OCI-LY7 (cell line): ENCODE results near the gene RNF13. TPM values are rescaled to one million over a fixed set of nuclear protein-coding genes. Genes with fewer than 3 reads are reported as not detected.

Experiments
- BruUV-seq: library from RNA; stranded (reverse); fragments of 400-500 nt; replicated peaks from 2 replicates; lab custom pipeline; 2021; lab: Mats Ljungman, UMichigan
- CTCF ChIA-PET: fragments of 300-600 bp; sonication (Branson Sonifier 250); formaldehyde crosslinking; loops from one replicate; lab custom pipeline; 2022; ENCODE audit warnings: antibody characterized with exemption; ENCODE audit not compliant: unreplicated experiment; lab: Charles Lee
- POLR2A ChIA-PET: fragments of 300-600 bp; sonication (Branson Sonifier 250); formaldehyde crosslinking; loops from one replicate; lab custom pipeline; 2022; ENCODE audit warnings: antibody characterized with exemption; lab: Charles Lee
- DNase-seq: peaks from one replicate; pipeline ENCODE4 v3.0.0-alpha.2; 2015; ENCODE audit warnings: low spot score
- H2AFZ ChIP-seq: fragments of 200-600 bp; sonication (generic), shearing (Covaris generic); 2 replicates; pipeline ENCODE4 v1.6.1; 2014; ENCODE audit warnings: mild to moderate bottlenecking, antibody characterized with exemption, low read length, moderate library complexity
- H3K27ac ChIP-seq: fragments of 200-600 bp; sonication (generic); 2 replicates; pipeline ENCODE4 v1.5.1; 2014; ENCODE audit warnings: mixed run types, low read depth, mild to moderate bottlenecking, moderate library complexity, low read length, inconsistent platforms; ENCODE audit not compliant: poor library complexity, severe bottlenecking
- H3K36me3 ChIP-seq: fragments of 200-600 bp; sonication (generic); 2 replicates; pipeline ENCODE4 v1.6.1; 2014; ENCODE audit warnings: mild to moderate bottlenecking, antibody characterized with exemption, low read length, moderate library complexity, mixed read lengths; ENCODE audit not compliant: insufficient read depth
- H3K4me1 ChIP-seq: fragments of 200-600 bp; sonication (generic); 2 replicates; pipeline ENCODE4 v1.5.1; 2014; ENCODE audit warnings: mild to moderate bottlenecking, low read length; ENCODE audit not compliant: insufficient read depth, poor library complexity, severe bottlenecking
- H3K4me2 ChIP-seq: fragments of 200-600 bp; sonication (generic); 2 replicates; pipeline ENCODE4 v1.6.1; 2014; ENCODE audit warnings: mild to moderate bottlenecking, low read length
- H3K4me3 ChIP-seq: fragments of 200-600 bp; sonication (generic); 2 replicates; pipeline ENCODE4 v1.5.1; 2014; ENCODE audit warnings: mild to moderate bottlenecking, low read depth, low read length; ENCODE audit not compliant: poor library complexity, severe bottlenecking
- H3K79me2 ChIP-seq: fragments of 200-600 bp; sonication (generic); 2 replicates; pipeline ENCODE4 v1.6.1; 2016; ENCODE audit warnings: low read depth, mild to moderate bottlenecking, low read length, moderate library complexity, mixed read lengths; ENCODE audit not compliant: insufficient read depth
- H3K9me2 ChIP-seq: fragments of 200-600 bp; sonication (generic); 2 replicates; pipeline ENCODE4 v1.6.1; 2016; ENCODE audit warnings: mild to moderate bottlenecking, low read length, mixed read lengths; ENCODE audit not compliant: insufficient read depth
- H3K9me3 ChIP-seq: fragments of 200-600 bp; sonication (generic); 2 replicates; pipeline ENCODE4 v1.6.1; 2014; ENCODE audit warnings: mild to moderate bottlenecking, mixed run types, low read length, mixed read lengths
- H4K20me1 ChIP-seq: fragments of 200-600 bp; sonication (generic); 2 replicates; pipeline ENCODE4 v1.6.1; 2014; ENCODE audit warnings: mild to moderate bottlenecking, antibody characterized with exemption, low read length, moderate library complexity, mixed read lengths; ENCODE audit not compliant: insufficient read depth
- CTCF ChIP-seq: fragments of 200-600 bp; sonication (generic); conservative IDR thresholded peaks from 2 replicates; pipeline ENCODE4 v1.5.1; 2014; ENCODE audit warnings: mild to moderate bottlenecking, antibody characterized with exemption, low read length, moderate library complexity, mixed read lengths
- EZH2phosphoT487 ChIP-seq: fragments of 200-600 bp; sonication (generic); IDR thresholded peaks from 2 replicates; pipeline ENCODE4 v1.6.1; 2018; ENCODE audit warnings: low read depth, borderline replicate concordance, mild to moderate bottlenecking, mixed run types, antibody characterized with exemption, low read length, moderate library complexity, mixed read lengths
- intact Hi-C: fragments of 100-400 bp; cut with micrococcal nuclease; formaldehyde crosslinking; loops from one replicate; pipeline ENCODE4 v1.10.0; 2022; ENCODE audit not compliant: unreplicated experiment
- total RNA-seq, 2 experiments: library from RNA; depleted of rRNA in 1 of 2; stranded (reverse); fragments of >200 nt in 1 of 2; shearing (Covaris generic) in 1 of 2; gene quantifications; 2 replicates each; pipeline ENCODE4 v1.2.3, GENCODE V29; 2014 to 2022

Gene RNF13
- total RNA-seq, 2 experiments from 2014 or later: 26.2 to 37.3 TPM

- Histone ChIP-seq H3K79me2 (no peaks in the 10 kb centered on the region), H3K36me3 (no peaks in the 10 kb centered on the region), H3K9me2 (no peaks in the 10 kb centered on the region), H2AFZ (no peak overlapping the region), H3K4me2 (no peak overlapping the region), H3K4me3 (no peak overlapping the region), H3K27ac (no peak overlapping the region), H3K9me3 (no peaks in the 10 kb centered on the region), H4K20me1 (no peaks in the 10 kb centered on the region; the same call in 1 of the 2 replicates), H3K4me1 (peaks cover 8% of the 10 kb centered on the region)
- TF ChIP-seq EZH2phosphoT487 (no peak), CTCF (no peak)
- no peak for DNase-seq
- POLR2A ChIA-PET: interaction anchor here (0.7 kb wide), 2 partner anchors 36 to 436 kb away, joined by 3 to 4 read pairs; no protein-coding TSS in a partner anchor
- CTCF ChIA-PET: no interaction called here
- no TSS peak for BruUV-seq
- intact Hi-C loops: loop anchor here (5.0 kb wide), 1 partner anchor 254 kb away; no protein-coding TSS in a partner anchor
Measured at GRCh38 chr3:149968216-149968615, 155.2 kb downstream of the RNF13 start.

- Histone ChIP-seq H3K4me2 (peak overlapping the region; percentile 94), H4K20me1 (no peaks in the 10 kb centered on the region; the same call in 1 of the 2 replicates), H3K9me3 (no peaks in the 10 kb centered on the region), H2AFZ (0 out of 2 replicates have a peak overlapping the region, but pooled peaks have one; percentile 49), H3K27ac (no peak overlapping the region), H3K9me2 (no peaks in the 10 kb centered on the region), H3K36me3 (no peaks in the 10 kb centered on the region), H3K4me3 (peak overlapping the region; percentile 71), H3K4me1 (peaks cover 8% of the 10 kb centered on the region), H3K79me2 (no peaks in the 10 kb centered on the region)
- no peak for DNase-seq
- intact Hi-C loops: loop anchor here (5.0 kb wide), 1 partner anchor 253 kb away; no protein-coding TSS in a partner anchor
- no TSS peak for BruUV-seq
- ChIA-PET POLR2A (interaction anchor here (0.6 to 1.1 kb wide), 9 partner anchors 11 to 576 kb away, joined by 3 to 5 read pairs (median 4); no protein-coding TSS in a partner anchor), CTCF (interaction anchor here (0.6 kb wide), 1 partner anchor 253 kb away, joined by 3 read pairs; no protein-coding TSS in a partner anchor)
- TF ChIP-seq EZH2phosphoT487: no peak
- TF ChIP-seq CTCF: no peak
Measured at GRCh38 chr3:149969110-149969939, 156.3 kb downstream of the RNF13 start.
